Esophagus squamous epithelium (tissue), 5 donors: Measurements from ENCODE around the gene CAMTA1. TPM values are rescaled to one million over a fixed set of nuclear protein-coding genes. Genes with fewer than 3 reads are reported as not detected.

ENCODE experiments used
- DNase-seq: peaks from one replicate; lab custom pipeline; 2025; lab: John Stamatoyannopoulos, UW
- H3K27ac ChIP-seq, 4 donors: fragments of 200-600 bp; sonication (generic); one replicate each; pipeline ENCODE4 v1.5.1; 2016 to 2019; ENCODE audit warnings: mild to moderate bottlenecking in 1 of 4
- H3K27me3 ChIP-seq, 4 donors: fragments of 200-600 bp; sonication (generic); 1 replicate in 3 of 4; 2 replicates in 1 of 4; pipeline versions ENCODE4 v1.5.1 to v1.6.0; 2017 to 2021; ENCODE audit warnings: antibody characterized with exemption in 1 of 4
- H3K36me3 ChIP-seq, 3 donors: fragments of 200-600 bp; sonication (generic); one replicate each; pipeline ENCODE4 v1.5.1; 2016 to 2019
- H3K4me1 ChIP-seq, 3 donors: fragments of 200-600 bp; sonication (generic); one replicate each; pipeline ENCODE4 v1.5.1; 2017 to 2019
- H3K4me3 ChIP-seq, 4 donors: fragments of 200-600 bp; sonication (generic); 1 replicate in 3 of 4; 2 replicates in 1 of 4; pipeline ENCODE4 v1.5.1; 2016 to 2019; ENCODE audit warnings: mild to moderate bottlenecking in 2 of 4, moderate library complexity in 1 of 4
- H3K9me3 ChIP-seq, 3 donors: fragments of 200-600 bp; sonication (generic); one replicate each; pipeline ENCODE4 v1.5.1; 2016 to 2019
- CTCF ChIP-seq, 6 experiments: fragments of 450-650 bp in 4 of 6; fragments of 200-600 bp in 2 of 6; sonication (generic) in 2 of 6; IDR thresholded peaks; one replicate each; pipeline ENCODE4 v1.5.1; 2016 to 2019; ENCODE audit warnings: antibody characterized with exemption in 6 of 6, mild to moderate bottlenecking in 4 of 6, moderate library complexity in 4 of 6
- POLR2A ChIP-seq, 4 donors: fragments of 450-650 bp; IDR thresholded peaks; one replicate each; pipeline ENCODE4 v1.6.1; 2017; ENCODE audit warnings: antibody characterized with exemption in 4 of 4, mild to moderate bottlenecking in 4 of 4, moderate library complexity in 3 of 4
- WGBS, 2 donors: methylation state at CpG; one replicate each; pipeline ENCODE4 v1.1.5; 2018; 5-methylcytosine and 5-hydroxymethylcytosine counted together
- intact Hi-C: fragments of 100-400 bp; cut with DNase I; formaldehyde crosslinking; loops from one replicate; pipeline ENCODE4 v1.15.0; 2022
- total RNA-seq, 4 donors: library from RNA; depleted of rRNA; stranded (reverse); fragments of >200 nt; gene quantifications; one replicate each; pipeline ENCODE4 v1.1.0, GENCODE V29; 2016
- donor health status: DM: yes; HTN: yes; CAD: no.

Gene CAMTA1
- total RNA-seq, 4 donors from 2014 or later: 31.3 to 77.4 (median 45.9) TPM

- Histone ChIP-seq H3K36me3 (no peaks in the 10 kb centered on the region), H3K9me3 (no peaks in the 10 kb centered on the region), H3K27me3 (peaks cover 0 to 16% (median 0%) of the 10 kb centered on the region in 4 donors), H3K4me1 (no peaks in the 10 kb centered on the region), H3K27ac (no peak overlapping the region), H3K4me3 (no peak overlapping the region)
- WGBS, 2 donors: 57 to 74% methylated on average over 17 to 21 of the region's 22 CpGs
- intact Hi-C loops: no loop called here
- DNase-seq: no peak
- TF ChIP-seq CTCF (IDR thresholded peaks at IDR 0.05): no peak
Observed at GRCh38 chr1:7250597-7251453, 465.6 kb downstream of the CAMTA1 start.

- TF ChIP-seq POLR2A (IDR thresholded peaks at IDR 0.05): no peak
- TF ChIP-seq CTCF (IDR thresholded peaks at IDR 0.05): no peak
- Histone ChIP-seq H3K36me3 (no peaks in the 10 kb centered on the region), H3K4me1 (no peaks in the 10 kb centered on the region), H3K4me3 (no peak overlapping the region), H3K27ac (no peak overlapping the region), H3K27me3 (peaks cover 0 to 10% (median 0%) of the 10 kb centered on the region in 4 donors), H3K9me3 (no peaks in the 10 kb centered on the region)
- no peak for DNase-seq
- intact Hi-C loops: no loop called here
- 85 to 88% methylated on average over 9 to 10 of the region's 10 CpGs for WGBS, 2 donors
Observed at GRCh38 chr1:7251454-7251800, 466.2 kb downstream of the CAMTA1 start.

GRCh38 chr1:7252411-7253117 is 467.3 kb downstream of the CAMTA1 start:
- no peaks in the 10 kb centered on the region for H3K9me3 ChIP-seq
- H3K4me1 ChIP-seq: no peaks in the 10 kb centered on the region
- intact Hi-C loops: no loop called here
- H3K4me3 ChIP-seq: no peak overlapping the region
- TF ChIP-seq CTCF (IDR thresholded peaks at IDR 0.05) (no peak), POLR2A (IDR thresholded peaks at IDR 0.05) (no peak)
- H3K27ac ChIP-seq: no peak overlapping the region
- peaks cover 0 to 7% (median 0%) of the 10 kb centered on the region in 4 donors for H3K27me3 ChIP-seq
- H3K36me3 ChIP-seq: no peaks in the 10 kb centered on the region
- WGBS, 2 donors: 53 to 59% methylated on average over 4 to 6 of the region's 12 CpGs
- no peak for DNase-seq

- intact Hi-C loops: no loop called here
- H3K36me3 ChIP-seq: no peaks in the 10 kb centered on the region
- WGBS, 2 donors: 89 to 95% methylated on average over 1 to 4 of the region's 4 CpGs
Observed at GRCh38 chr1:7253118-7253480, 467.8 kb downstream of the CAMTA1 start.

More at GRCh38 chr1:7253118-7253480, 467.8 kb downstream of the CAMTA1 start:
- no peak overlapping the region for H3K4me3 ChIP-seq
- H3K4me1 ChIP-seq: no peaks in the 10 kb centered on the region
- TF ChIP-seq CTCF (IDR thresholded peaks at IDR 0.05) (no peak), POLR2A (IDR thresholded peaks at IDR 0.05) (no peak)
- H3K27me3 ChIP-seq: peaks cover 0 to 1% (median 0%) of the 10 kb centered on the region in 4 donors
- no peak overlapping the region for H3K27ac ChIP-seq
- no peaks in the 10 kb centered on the region for H3K9me3 ChIP-seq
- no peak for DNase-seq
